Measurements from ENCODE around the gene TTLL1. TPM values are rescaled to one million over a fixed set of nuclear protein-coding genes. Genes with fewer than 3 reads are reported as not detected.

The TTLL1 gene
- total RNA-seq, 1 experiment from 2014 or later: 4.6 TPM

DNA sequence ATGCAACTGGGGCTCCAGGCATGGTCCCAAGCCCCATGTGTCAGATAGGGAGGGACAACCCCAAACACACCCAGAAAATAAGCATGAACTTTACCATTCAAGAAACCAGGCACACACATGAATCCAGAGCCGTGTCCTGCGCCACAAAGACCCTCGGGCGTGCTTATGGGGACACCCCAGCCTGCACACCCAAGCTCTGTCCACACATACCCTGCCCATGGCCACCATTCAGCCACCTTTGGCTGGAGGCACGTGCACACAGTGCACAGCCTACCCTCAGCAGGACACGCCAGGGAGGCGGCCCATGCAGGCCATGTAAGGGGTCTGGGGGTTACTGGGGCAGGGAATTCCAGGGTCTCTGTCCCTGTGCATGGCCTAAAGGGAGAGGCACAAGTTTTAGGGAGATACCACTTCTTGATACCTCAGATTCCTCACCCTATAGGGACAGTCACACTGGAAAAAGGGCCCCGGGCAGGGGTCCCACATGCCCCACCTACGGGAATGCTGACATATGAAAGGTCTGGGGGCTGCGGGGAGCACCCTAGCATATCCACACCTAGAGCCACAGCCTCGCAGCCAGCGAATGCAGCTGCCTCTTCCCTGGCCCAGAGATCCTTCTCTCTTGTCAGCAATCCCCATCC, 94.8 kb downstream of the TTLL1 start:
- intact Hi-C loops (cut with micrococcal nuclease; ENCODE audit: unreplicated experiment) (no loop called here), in situ Hi-C loops (cut with HindIII; ENCODE audit: low pct_unique_long_range_greater_than_20kb, low sequenced_read_pairs) (no loop called here)
- no TSS peak for BruUV-seq (replicated peaks)
- ChIA-PET POLR2A (no interaction called here), CTCF (no interaction called here)
- DNase-seq (ENCODE audit: low read depth, low spot score) (no peak), ATAC-seq (no peak)
- no peaks in the 10 kb centered on the region for H3K9me3 ChIP-seq (ENCODE audit: control insufficient read depth, insufficient read depth, low read depth, low read length)
- no peak overlapping the region for H3K4me3 ChIP-seq (ENCODE audit: low read depth in 2 of 2, low read length in 2 of 2)
- TF ChIP-seq CTCF (IDR thresholded peaks at IDR 0.05): no peak
- no peak for TF ChIP-seq TCF7L2 (IDR thresholded peaks at IDR 0.05; ENCODE audit: low read depth, low read length)
- no peak for TF ChIP-seq POLR2AphosphoS5 (IDR thresholded peaks at IDR 0.05; ENCODE audit: low read depth, low read length)
- no peak for TF ChIP-seq SIN3A (IDR thresholded peaks at IDR 0.05; ENCODE audit: borderline replicate concordance, insufficient read depth, low read depth, low read length)
- TF ChIP-seq REST (IDR thresholded peaks at IDR 0.05; ENCODE audit: insufficient read depth in 1 of 2, low read depth in 2 of 2, low read length in 1 of 2): no peak
- H3K36me3 ChIP-seq (ENCODE audit: control insufficient read depth, insufficient read depth, low read length): no peaks in the 10 kb centered on the region
- H3K27ac ChIP-seq (ENCODE audit: low read length): peak overlapping the region; percentile 39; the same call in 1 of the 2 replicates
- H3K27me3 ChIP-seq (ENCODE audit: control insufficient read depth, insufficient read depth, low read length): no peaks in the 10 kb centered on the region
- H3K4me1 ChIP-seq (ENCODE audit: control insufficient read depth, insufficient read depth, low read length): peaks cover 25% of the 10 kb centered on the region

DNA sequence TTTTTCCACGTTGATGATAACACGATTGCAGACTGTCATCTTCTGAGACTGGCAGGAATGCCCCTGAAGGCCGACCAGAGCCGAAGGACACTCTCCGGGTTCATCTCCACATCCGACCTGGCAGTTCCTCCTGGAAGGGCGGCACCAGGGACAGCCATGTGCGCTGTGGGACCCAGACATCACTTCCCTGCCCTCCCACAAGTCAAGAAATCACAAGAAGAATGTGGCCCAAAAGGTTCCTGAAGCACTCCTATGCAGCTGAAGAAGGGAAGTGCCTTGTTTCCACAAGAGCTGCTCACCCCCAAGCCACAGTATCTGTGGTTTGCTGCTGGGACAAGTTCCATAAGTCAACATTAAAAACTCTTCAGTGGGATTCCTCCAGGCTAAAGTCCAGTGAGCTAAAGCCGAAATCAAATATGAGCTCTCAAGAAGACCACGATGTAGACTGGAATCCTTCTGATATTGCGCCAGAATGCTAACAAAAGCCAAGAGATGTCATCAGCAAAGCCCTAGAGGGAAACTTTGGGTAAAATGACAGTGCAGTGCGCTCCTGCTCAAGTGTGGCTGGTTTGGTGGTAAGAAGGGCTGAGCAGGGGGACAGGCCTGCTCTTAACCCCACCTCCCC, 95.4 kb downstream of the TTLL1 start:
- no peak for ATAC-seq
- Histone ChIP-seq H3K27me3 (ENCODE audit: control insufficient read depth, insufficient read depth, low read length) (no peaks in the 10 kb centered on the region), H3K4me1 (ENCODE audit: control insufficient read depth, insufficient read depth, low read length) (peaks cover 25% of the 10 kb centered on the region), H3K9me3 (ENCODE audit: control insufficient read depth, insufficient read depth, low read depth, low read length) (no peaks in the 10 kb centered on the region), H3K36me3 (ENCODE audit: control insufficient read depth, insufficient read depth, low read length) (no peaks in the 10 kb centered on the region), H3K4me3 (ENCODE audit: low read depth in 2 of 2, low read length in 2 of 2) (no peak overlapping the region), H3K27ac (ENCODE audit: low read length) (peak overlapping the region; percentile 39; the same call in 1 of the 2 replicates)
- ChIA-PET CTCF (no interaction called here), POLR2A (no interaction called here)
- in situ Hi-C loops (cut with HindIII; ENCODE audit: low pct_unique_long_range_greater_than_20kb, low sequenced_read_pairs): no loop called here
- intact Hi-C loops (cut with micrococcal nuclease; ENCODE audit: unreplicated experiment): no loop called here
- DNase-seq (ENCODE audit: low read depth, low spot score): no peak
- no peak for TF ChIP-seq TCF7L2 (IDR thresholded peaks at IDR 0.05; ENCODE audit: low read depth, low read length)
- TF ChIP-seq SIN3A (IDR thresholded peaks at IDR 0.05; ENCODE audit: borderline replicate concordance, insufficient read depth, low read depth, low read length): no peak
- TF ChIP-seq REST (IDR thresholded peaks at IDR 0.05; ENCODE audit: insufficient read depth in 1 of 2, low read depth in 2 of 2, low read length in 1 of 2): no peak
- TF ChIP-seq POLR2AphosphoS5 (IDR thresholded peaks at IDR 0.05; ENCODE audit: low read depth, low read length): no peak
- no peak for TF ChIP-seq CTCF (IDR thresholded peaks at IDR 0.05)
- BruUV-seq (replicated peaks): no TSS peak

All from Panc1 (cell line).